IMR-90 (cell line): ENCODE measurements around the gene KCTD8. TPM values are rescaled to one million over a fixed set of nuclear protein-coding genes. Genes with fewer than 3 reads are reported as not detected.

ENCODE experiments used
- ATAC-seq: fragments of 200-7000 bp; cut with Tn5 transposase; 2 replicates; pipeline ENCODE4 v1.9.1; 2020; ENCODE audit warnings: low read depth, mild to moderate bottlenecking, moderate library complexity
- BruUV-seq: library from RNA; stranded (reverse); fragments of 400-500 nt; replicated peaks from 2 replicates; lab custom pipeline; 2021; lab: Mats Ljungman, UMichigan
- CTCF ChIA-PET: fragments of 300-600 bp; formaldehyde crosslinking; extraction: SDS; loops from one replicate; lab custom pipeline; 2021; ENCODE audit warnings: antibody characterized with exemption; lab: Yijun Ruan, JAX
- POLR2A ChIA-PET: fragments of 300-600 bp; sonication (Branson Sonifier 250); formaldehyde crosslinking; loops from one replicate; lab custom pipeline; 2022; ENCODE audit warnings: antibody characterized with exemption; ENCODE audit not compliant: unreplicated experiment; lab: Charles Lee
- DNase-seq: peaks from one replicate; pipeline ENCODE4 v3.0.0; 2013
- H2AFZ ChIP-seq: replicated peaks from 2 replicates; pipeline ENCODE3; 2013; ENCODE audit warnings: low read length, mild to moderate bottlenecking; ENCODE audit not compliant: poor library complexity
- H2AK5ac ChIP-seq: 2 replicates; pipeline ENCODE4 v1.6.1; 2013; ENCODE audit warnings: low read depth, low read length, inconsistent platforms
- H2AK9ac ChIP-seq: replicated peaks from 2 replicates; pipeline ENCODE3; 2013; ENCODE audit warnings: mild to moderate bottlenecking, low read depth, low read length, moderate library complexity; ENCODE audit not compliant: poor library complexity
- H2BK120ac ChIP-seq: 2 replicates; pipeline ENCODE4 v1.6.1; 2013; ENCODE audit warnings: low read depth, low read length, inconsistent platforms
- H2BK15ac ChIP-seq: 3 replicates; pipeline ENCODE4 v1.6.1; 2013; ENCODE audit warnings: low read depth, low read length, inconsistent platforms
- H2BK20ac ChIP-seq: 2 replicates; pipeline ENCODE4 v1.6.1; 2013; ENCODE audit warnings: low read depth, mild to moderate bottlenecking, inconsistent platforms, low read length, moderate library complexity
- H2BK5ac ChIP-seq: 2 replicates; pipeline ENCODE4 v1.6.1; 2013; ENCODE audit warnings: mild to moderate bottlenecking, low read depth, low read length, inconsistent platforms; ENCODE audit not compliant: poor library complexity, severe bottlenecking
- H3K14ac ChIP-seq: replicated peaks from 2 replicates; pipeline ENCODE4 v1.6.1; 2013; ENCODE audit warnings: low read depth, low read length, inconsistent platforms
- H3K18ac ChIP-seq: 2 replicates; pipeline ENCODE4 v1.6.1; 2013; ENCODE audit warnings: low read depth, low read length, control low read depth
- H3K23ac ChIP-seq: 2 replicates; pipeline ENCODE4 v1.6.1; 2013; ENCODE audit warnings: low read depth, low read length, inconsistent platforms
- H3K27ac ChIP-seq: 2 replicates; pipeline ENCODE4 v1.5.1; 2013; ENCODE audit warnings: mild to moderate bottlenecking, control low read depth, low read length; ENCODE audit not compliant: insufficient read depth
- H3K27me3 ChIP-seq: 2 replicates; pipeline ENCODE4 v1.6.1; 2013; ENCODE audit warnings: low read length; ENCODE audit not compliant: control insufficient read depth, insufficient read depth
- H3K36me3 ChIP-seq: 2 replicates; pipeline ENCODE4 v1.6.1; 2013; ENCODE audit warnings: low read length, mixed read lengths; ENCODE audit not compliant: control insufficient read depth, insufficient read depth
- H3K4ac ChIP-seq: 2 replicates; pipeline ENCODE4 v1.6.1; 2013; ENCODE audit warnings: low read depth, low read length, inconsistent platforms
- H3K4me1 ChIP-seq: 2 replicates; pipeline ENCODE4 v1.6.1; 2013; ENCODE audit warnings: low read length, mixed read lengths; ENCODE audit not compliant: control insufficient read depth, insufficient read depth
- H3K4me2 ChIP-seq: 2 replicates; pipeline ENCODE4 v1.6.1; 2013; ENCODE audit warnings: low read depth, mild to moderate bottlenecking, control low read depth, low read length, moderate library complexity
- H3K4me3 ChIP-seq: 2 replicates; pipeline ENCODE4 v1.5.1; 2013; ENCODE audit warnings: low read depth, mild to moderate bottlenecking, control low read depth, low read length, moderate library complexity; ENCODE audit not compliant: insufficient read depth
- H3K56ac ChIP-seq: 2 replicates; pipeline ENCODE4 v1.6.1; 2013; ENCODE audit warnings: low read length, inconsistent platforms; ENCODE audit not compliant: insufficient read depth; ENCODE audit errors: extremely low read depth
- H3K79me1 ChIP-seq, 2 experiments: 2 replicates each; pipeline ENCODE4 v1.6.1; 2013; ENCODE audit warnings: low read length in 2 of 2, inconsistent platforms in 1 of 2, low read depth in 1 of 2
- H3K9ac ChIP-seq: 2 replicates; pipeline ENCODE4 v1.6.1; 2013; ENCODE audit warnings: low read depth, low read length, control low read depth
- H3K9me1 ChIP-seq: 2 replicates; pipeline ENCODE4 v1.6.1; 2013; ENCODE audit warnings: low read length, inconsistent platforms; ENCODE audit not compliant: insufficient read depth
- H3K9me3 ChIP-seq: 2 replicates; pipeline ENCODE4 v1.6.1; 2013; ENCODE audit warnings: low read length; ENCODE audit not compliant: control insufficient read depth, insufficient read depth
- H4K20me1 ChIP-seq: 2 replicates; pipeline ENCODE4 v1.6.1; 2013; ENCODE audit warnings: low read length, inconsistent platforms; ENCODE audit not compliant: insufficient read depth
- H4K5ac ChIP-seq: 2 replicates; pipeline ENCODE4 v1.6.1; 2013; ENCODE audit warnings: mild to moderate bottlenecking, low read depth, low read length, control low read depth
- H4K8ac ChIP-seq, 2 experiments: 2 replicates each; pipeline ENCODE4 v1.6.1; 2013; ENCODE audit warnings: low read depth in 2 of 2, low read length in 2 of 2, control low read depth in 1 of 2, inconsistent platforms in 1 of 2
- H4K91ac ChIP-seq: 2 replicates; pipeline ENCODE4 v1.6.1; 2013; ENCODE audit warnings: low read depth, low read length, inconsistent platforms; ENCODE audit not compliant: insufficient read depth
- CEBPB ChIP-seq: IDR thresholded peaks from 2 replicates; pipeline ENCODE4 v1.6.1; 2012; ENCODE audit warnings: low read depth, low read length, improper control_type of control experiment
- FOS ChIP-seq: fragments of 150-350 bp; IDR thresholded peaks from 2 replicates; pipeline ENCODE4 v1.6.1; 2016; ENCODE audit warnings: low read depth, low read length
- POLR2A ChIP-seq: IDR thresholded peaks from 2 replicates; pipeline ENCODE4 v1.6.1; 2012; ENCODE audit warnings: mild to moderate bottlenecking, low read depth, low read length
- RAD21 ChIP-seq: IDR thresholded peaks from 2 replicates; pipeline ENCODE4 v1.6.1; 2012; ENCODE audit warnings: low read length, improper control_type of control experiment
- RCOR1 ChIP-seq: IDR thresholded peaks from 2 replicates; pipeline ENCODE4 v1.6.1; 2012; ENCODE audit warnings: mild to moderate bottlenecking, low read length, improper control_type of control experiment; ENCODE audit not compliant: insufficient replicate concordance
- USF2 ChIP-seq: fragments of 150-350 bp; IDR thresholded peaks from 2 replicates; pipeline ENCODE4 v1.6.1; 2017; ENCODE audit warnings: mild to moderate bottlenecking, antibody characterized with exemption, low read length, low read depth
- WGBS, 2 experiments: methylation state at CpG; one replicate each; pipeline versions ENCODE4 v1.1.5 to v1.1.7; 2013; ENCODE audit warnings: missing lambda C conversion rate in 2 of 2; ENCODE audit not compliant: insufficient read length in 1 of 2; ENCODE audit errors: extremely low coverage in 2 of 2; 5-methylcytosine and 5-hydroxymethylcytosine counted together
- dilution Hi-C: fragments of 300-500 bp; cut with HindIII; formaldehyde crosslinking; loops from one replicate; pipeline ENCODE4 v1.14.3; 2018; ENCODE audit warnings: low sequenced_read_pairs; ENCODE audit not compliant: unreplicated experiment
- in situ Hi-C: fragments of 300-500 bp; cut with MboI; formaldehyde crosslinking; loops from 3 replicates; pipeline ENCODE4 v1.14.3; 2019; ENCODE audit warnings: low sequenced_read_pairs, inconsistent platforms, mixed read lengths
- intact Hi-C: fragments of 100-400 bp; cut with micrococcal nuclease; formaldehyde crosslinking; loops from 2 replicates; pipeline ENCODE4 v1.10.0; 2022
- polyA plus RNA-seq, 3 experiments: library from polyadenylated mRNA; depleted of rRNA; stranded (reverse); fragments of >200 nt; gene quantifications; 2 replicates each; pipeline ENCODE4 v1.2.3, GENCODE V29; 2012; ENCODE audit warnings: low replicate concordance in 1 of 3
- total RNA-seq: library from RNA; depleted of rRNA; stranded (reverse); fragments of >200 nt; gene quantifications from 2 replicates; pipeline ENCODE4 v1.2.3, GENCODE V29; 2012
- TF ChIP-seq, protein P1 (sequence below): fragments of 150-350 bp; IDR thresholded peaks from 2 replicates; pipeline ENCODE4 v1.6.1; 2016; ENCODE audit warnings: low read depth, mild to moderate bottlenecking, low read length, moderate library complexity, borderline replicate concordance

KCTD8 gene
- total and polyA plus RNA-seq, 2 of the 4 experiments (the other 2 are of a cell fraction), result 0.03 TPM; not detected in 1

- Histone ChIP-seq H2AK5ac (no peak overlapping the region), H4K20me1 (no peaks in the 10 kb centered on the region), H3K9ac (no peak overlapping the region), H3K56ac (no peak overlapping the region), H3K27ac (no peak overlapping the region), H2BK20ac (no peak overlapping the region), H2AFZ (no peak overlapping the region), H2BK15ac (no peak overlapping the region), H3K4me2 (no peak overlapping the region), H3K23ac (no peak overlapping the region), H2BK120ac (no peak overlapping the region), H3K9me1 (no peaks in the 10 kb centered on the region), H3K9me3 (no peaks in the 10 kb centered on the region), H3K18ac (no peak overlapping the region), H3K4ac (no peak overlapping the region), H3K4me3 (no peak overlapping the region), H4K8ac (no peak overlapping the region), H3K79me1 (no peaks in the 10 kb centered on the region), H2BK5ac (no peak overlapping the region), H2AK9ac (no peak overlapping the region), H4K5ac (no peak overlapping the region), H3K14ac (no peak overlapping the region), H4K91ac (no peak overlapping the region), H3K36me3 (no peaks in the 10 kb centered on the region), H3K27me3 (no peaks in the 10 kb centered on the region), H3K4me1 (no peaks in the 10 kb centered on the region)
- BruUV-seq, result no TSS peak
- dilution Hi-C loops, result no loop called here
- DNase-seq (no peak), ATAC-seq (no peak)
- ChIA-PET POLR2A (no interaction called here), CTCF (no interaction called here)
- intact Hi-C loops, result no loop called here
- WGBS, 2 experiments, result no CpG with 5 or more reads among the region's 1 CpG
- in situ Hi-C loops, result no loop called here
- TF ChIP-seq FOS (no peak), RAD21 (no peak), RCOR1 (no peak), CEBPB (no peak), USF2 (no peak), POLR2A (no peak)
- TF ChIP-seq, protein P1, sequence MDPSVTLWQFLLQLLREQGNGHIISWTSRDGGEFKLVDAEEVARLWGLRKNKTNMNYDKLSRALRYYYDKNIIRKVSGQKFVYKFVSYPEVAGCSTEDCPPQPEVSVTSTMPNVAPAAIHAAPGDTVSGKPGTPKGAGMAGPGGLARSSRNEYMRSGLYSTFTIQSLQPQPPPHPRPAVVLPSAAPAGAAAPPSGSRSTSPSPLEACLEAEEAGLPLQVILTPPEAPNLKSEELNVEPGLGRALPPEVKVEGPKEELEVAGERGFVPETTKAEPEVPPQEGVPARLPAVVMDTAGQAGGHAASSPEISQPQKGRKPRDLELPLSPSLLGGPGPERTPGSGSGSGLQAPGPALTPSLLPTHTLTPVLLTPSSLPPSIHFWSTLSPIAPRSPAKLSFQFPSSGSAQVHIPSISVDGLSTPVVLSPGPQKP, result no peak
Observed at GRCh38 chr4:44462259-44462658, 13.7 kb upstream of the KCTD8 start.
